Embryonic facial prominence (tissue), 1 donor: ENCODE results near the gene GPATCH4.

Experiments
- DNase-seq: peaks from one replicate; pipeline ENCODE4 v3.0.0-alpha.2; 2016; ENCODE audit errors: extremely low spot score

The GPATCH4 gene

GRCh38 chr1:156549390-156549789 lies 51.9 kb downstream of the GPATCH4 start:
- DNase-seq, result no peak

GRCh38 chr1:156547982-156548381 lies 53.3 kb downstream of the GPATCH4 start:
- no peak for DNase-seq

- no peak for DNase-seq
These were observed 53.8 kb downstream of the GPATCH4 start for GRCh38 chr1:156547434-156547833.

GRCh38 chr1:156546267-156546666 lies 55.0 kb downstream of the GPATCH4 start:
- DNase-seq, result no peak

- DNase-seq, result no peak
These were observed 56.6 kb downstream of the GPATCH4 start for GRCh38 chr1:156544592-156545102.
